Activated B cell treated with CpG ODN at 0.5 μM for 24 hours (primary cell): ENCODE data around the gene PALLD. TPM values are rescaled to one million over a fixed set of nuclear protein-coding genes. Genes with fewer than 3 reads are reported as not detected.

Experiments
- ATAC-seq: fragments of 200-7000 bp; cut with Tn5 transposase; one replicate; pipeline ENCODE4 v1.10.0; 2021; ENCODE audit warnings: low read depth, mild to moderate bottlenecking, moderate library complexity
- CTCF ChIA-PET: fragments of 350-600 bp; sonication (Branson Sonifier 250); formaldehyde crosslinking; loops from one replicate; lab custom pipeline; 2021; ENCODE audit warnings: antibody characterized with exemption; lab: Charles Lee
- POLR2A ChIA-PET: fragments of 350-600 bp; sonication (Branson Sonifier 250); formaldehyde crosslinking; loops from one replicate; lab custom pipeline; 2021; ENCODE audit warnings: antibody characterized with exemption; lab: Charles Lee
- DNase-seq: peaks from one replicate; pipeline ENCODE4 v3.0.0; 2022
- H3K27ac Mint-ChIP-seq: one replicate; pipeline ENCODE4 v1.8.0; 2020; ENCODE audit warnings: mixed read lengths
- H3K27me3 Mint-ChIP-seq: one replicate; pipeline ENCODE4 v1.8.0; 2021; ENCODE audit warnings: mixed read lengths
- H3K36me3 Mint-ChIP-seq: one replicate; pipeline ENCODE4 v1.8.0; 2021; ENCODE audit warnings: low read depth, mixed read lengths
- H3K4me1 Mint-ChIP-seq: one replicate; pipeline ENCODE4 v1.8.0; 2021; ENCODE audit warnings: mixed read lengths
- H3K4me3 Mint-ChIP-seq: one replicate; pipeline ENCODE4 v1.8.0; 2020; ENCODE audit warnings: mild to moderate bottlenecking, mixed read lengths
- H3K9me3 Mint-ChIP-seq: one replicate; pipeline ENCODE4 v1.8.0; 2020; ENCODE audit warnings: mixed read lengths
- intact Hi-C: fragments of 100-400 bp; cut with micrococcal nuclease; formaldehyde crosslinking; loops from one replicate; pipeline ENCODE4 v1.15.1; 2024
- total RNA-seq: library from RNA; stranded (reverse); gene quantifications from 2 replicates; pipeline ENCODE4 v1.2.3, GENCODE V29; 2022
- TF ChIP-seq, protein P1 (sequence below): fragments of 200-600 bp; IDR thresholded peaks from one replicate; pipeline ENCODE4 v1.8.0; 2022; ENCODE audit warnings: antibody characterized with exemption, mild to moderate bottlenecking

The PALLD gene
- total RNA-seq, 1 donor from 2014 or later = 0.44 TPM

DNA sequence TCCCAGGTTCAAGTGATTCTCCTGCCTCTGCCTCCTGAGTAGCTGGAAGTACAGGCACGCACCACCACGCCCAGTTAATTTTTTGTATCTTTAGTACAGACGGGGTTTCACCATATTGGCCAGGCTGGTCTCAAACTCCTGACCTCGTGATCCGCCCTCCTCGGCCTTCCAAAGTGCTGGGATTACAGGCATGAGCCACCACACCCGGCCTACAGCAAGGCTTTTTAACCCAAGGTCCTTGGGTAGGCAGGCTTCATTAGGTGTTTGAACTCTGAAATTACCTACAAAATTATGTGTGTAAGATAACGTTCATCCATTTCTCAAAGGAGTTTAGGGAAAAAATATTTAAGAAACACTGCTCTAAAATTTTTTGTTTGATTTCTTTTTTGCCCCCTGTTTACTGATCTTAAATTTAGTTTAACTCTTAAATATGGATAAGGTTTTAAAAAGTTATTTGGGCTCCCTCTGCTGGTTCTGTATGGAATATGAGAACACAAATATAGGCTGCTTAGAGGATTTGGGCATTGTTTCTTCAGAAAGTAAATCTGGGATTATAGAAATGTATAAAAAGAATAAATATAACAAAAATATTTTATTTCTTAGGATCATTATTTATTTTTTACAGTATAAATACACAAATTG lies 420.4 kb downstream of the PALLD start:
- intact Hi-C loops = loop anchor here (1.0 kb wide), 2 partner anchors 332 to 403 kb away; no protein-coding TSS in a partner anchor
- Mint-ChIP-seq H3K36me3 (no peaks in the 10 kb centered on the region), H3K4me3 (no peak overlapping the region), H3K27me3 (no peaks in the 10 kb centered on the region), H3K4me1 (no peaks in the 10 kb centered on the region), H3K27ac (no peak overlapping the region), H3K9me3 (no peaks in the 10 kb centered on the region)
- ChIA-PET POLR2A (no interaction called here), CTCF (interaction anchor here (1.4 kb wide), 1 partner anchor 402 kb away, joined by 3 read pairs; no protein-coding TSS in a partner anchor)
- ATAC-seq (no peak), DNase-seq (no peak)
- TF ChIP-seq, protein P1, sequence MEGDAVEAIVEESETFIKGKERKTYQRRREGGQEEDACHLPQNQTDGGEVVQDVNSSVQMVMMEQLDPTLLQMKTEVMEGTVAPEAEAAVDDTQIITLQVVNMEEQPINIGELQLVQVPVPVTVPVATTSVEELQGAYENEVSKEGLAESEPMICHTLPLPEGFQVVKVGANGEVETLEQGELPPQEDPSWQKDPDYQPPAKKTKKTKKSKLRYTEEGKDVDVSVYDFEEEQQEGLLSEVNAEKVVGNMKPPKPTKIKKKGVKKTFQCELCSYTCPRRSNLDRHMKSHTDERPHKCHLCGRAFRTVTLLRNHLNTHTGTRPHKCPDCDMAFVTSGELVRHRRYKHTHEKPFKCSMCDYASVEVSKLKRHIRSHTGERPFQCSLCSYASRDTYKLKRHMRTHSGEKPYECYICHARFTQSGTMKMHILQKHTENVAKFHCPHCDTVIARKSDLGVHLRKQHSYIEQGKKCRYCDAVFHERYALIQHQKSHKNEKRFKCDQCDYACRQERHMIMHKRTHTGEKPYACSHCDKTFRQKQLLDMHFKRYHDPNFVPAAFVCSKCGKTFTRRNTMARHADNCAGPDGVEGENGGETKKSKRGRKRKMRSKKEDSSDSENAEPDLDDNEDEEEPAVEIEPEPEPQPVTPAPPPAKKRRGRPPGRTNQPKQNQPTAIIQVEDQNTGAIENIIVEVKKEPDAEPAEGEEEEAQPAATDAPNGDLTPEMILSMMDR = no peak

DNA sequence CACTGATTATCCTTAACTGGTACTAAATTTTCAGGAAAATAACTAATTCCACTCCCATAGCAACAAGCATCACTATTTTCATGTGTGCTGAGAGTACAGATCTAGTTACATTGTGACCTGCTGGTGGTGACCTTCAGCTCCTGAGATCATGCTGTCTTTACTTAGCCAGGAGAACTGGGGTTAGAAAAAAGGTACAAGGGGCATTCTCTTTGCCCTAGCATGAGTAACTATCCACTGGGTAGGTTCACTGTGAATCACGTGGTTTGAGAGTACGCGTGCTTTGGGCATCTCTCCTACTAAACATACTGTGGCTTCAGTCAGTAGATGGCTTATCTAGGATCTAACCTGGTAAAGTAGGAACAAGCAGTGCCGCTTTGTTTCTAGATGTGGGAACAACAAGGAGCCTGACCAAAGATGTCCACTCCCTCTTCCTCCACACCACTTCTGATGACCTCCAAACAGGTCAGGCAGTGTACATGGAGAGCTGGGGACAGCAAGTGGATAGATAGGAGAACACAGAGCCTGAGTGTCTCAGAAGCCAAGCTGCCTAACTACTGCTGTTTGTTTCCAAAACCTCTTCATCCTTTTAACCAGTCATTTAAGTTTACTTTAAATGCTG lies 423.0 kb downstream of the PALLD start:
- H3K36me3 Mint-ChIP-seq = no peaks in the 10 kb centered on the region
- H3K27me3 Mint-ChIP-seq = no peaks in the 10 kb centered on the region
- ChIA-PET POLR2A (no interaction called here), CTCF (interaction anchor here (5.1 kb wide), 1 partner anchor 566 kb away, joined by 42 read pairs; no protein-coding TSS in a partner anchor)
- no peaks in the 10 kb centered on the region for H3K4me1 Mint-ChIP-seq
- no peak overlapping the region for H3K27ac Mint-ChIP-seq
- ATAC-seq (no peak), DNase-seq (no peak)
- H3K4me3 Mint-ChIP-seq = no peak overlapping the region
- TF ChIP-seq, protein P1 = no peak
- no peaks in the 10 kb centered on the region for H3K9me3 Mint-ChIP-seq
- intact Hi-C loops = no loop called here

DNA sequence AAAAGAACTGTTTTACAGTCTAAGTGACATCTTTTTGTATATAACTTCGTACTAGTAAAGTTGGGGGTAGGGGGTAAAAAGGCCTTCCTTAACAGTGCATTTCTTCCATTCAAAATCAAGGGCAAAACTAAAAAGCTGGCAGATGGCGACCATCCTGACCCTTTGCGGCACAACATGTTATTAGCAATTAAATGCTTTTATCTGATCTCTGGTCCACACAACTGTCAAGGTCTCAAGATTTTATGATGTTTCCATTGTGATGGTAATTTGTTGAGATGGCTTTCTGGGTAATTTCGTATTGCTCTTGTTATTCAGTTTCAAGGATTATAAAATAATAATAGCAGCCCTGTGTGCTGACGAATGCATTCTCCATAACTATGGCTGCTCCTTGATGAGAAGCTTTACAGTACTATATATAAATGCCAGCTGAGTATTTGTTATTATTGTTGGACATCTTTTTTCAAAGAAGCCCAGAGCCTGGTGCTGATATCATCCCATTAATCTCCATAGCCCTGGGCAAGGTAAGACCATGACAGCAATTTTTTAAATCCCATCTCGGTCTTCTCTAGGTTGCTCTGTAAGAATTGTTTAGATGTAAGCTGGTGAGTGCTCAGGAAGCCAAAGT lies 423.7 kb downstream of the PALLD start:
- Mint-ChIP-seq H3K4me1 (no peaks in the 10 kb centered on the region), H3K36me3 (no peaks in the 10 kb centered on the region), H3K27me3 (no peaks in the 10 kb centered on the region), H3K4me3 (no peak overlapping the region), H3K27ac (no peak overlapping the region), H3K9me3 (no peaks in the 10 kb centered on the region)
- CTCF ChIA-PET = interaction anchor here (0.9 to 5.1 kb wide), 4 partner anchors 211 to 567 kb away, joined by 3 to 42 read pairs (median 8); no protein-coding TSS in a partner anchor
- POLR2A ChIA-PET = no interaction called here
- DNase-seq (no peak), ATAC-seq (no peak)
- intact Hi-C loops = no loop called here
- TF ChIP-seq, protein P1 = no peak

DNA sequence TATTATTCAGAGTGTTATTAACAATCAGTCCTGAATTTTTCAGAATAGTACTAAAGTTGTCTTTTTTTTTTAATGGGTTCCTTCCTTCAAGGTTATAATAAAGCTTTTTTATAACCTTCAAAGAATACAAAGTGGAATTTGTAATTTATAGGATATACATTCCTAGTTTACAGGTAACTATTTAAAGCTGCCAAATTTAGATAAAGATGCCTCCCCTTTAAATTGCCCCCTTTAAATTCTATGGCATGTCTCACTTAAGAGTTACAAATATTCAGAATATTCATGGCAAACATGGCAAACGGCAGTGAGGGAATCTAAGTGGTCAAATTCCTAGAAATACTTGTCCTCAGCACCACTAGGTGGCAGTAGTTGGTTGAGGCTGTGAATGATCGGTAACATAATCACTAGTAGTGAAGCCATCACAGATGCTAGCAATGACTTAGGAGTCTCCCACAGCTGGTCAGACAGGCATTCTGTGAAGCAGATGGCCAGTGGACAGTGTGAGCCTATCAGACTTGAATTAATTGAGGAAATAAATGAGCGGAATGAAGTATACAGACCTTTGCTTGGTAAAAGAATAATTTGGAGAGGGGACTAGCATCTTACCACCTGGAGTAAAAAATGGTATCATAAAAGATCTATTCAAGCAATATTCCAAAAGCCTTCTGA lies 426.8 kb downstream of the PALLD start:
- H3K27me3 Mint-ChIP-seq = no peaks in the 10 kb centered on the region
- CTCF ChIA-PET = interaction anchor here (0.7 to 5.1 kb wide), 23 partner anchors 9 to 1124 kb away, joined by 3 to 42 read pairs (median 4); partner anchors contain the start of gene CBR4
- POLR2A ChIA-PET = no interaction called here

More for the DNA sequence above, 426.8 kb downstream of the PALLD start:
- DNase-seq (no peak), ATAC-seq (peak; percentile 54)
- Mint-ChIP-seq H3K36me3 (no peaks in the 10 kb centered on the region), H3K4me3 (no peak overlapping the region), H3K4me1 (no peaks in the 10 kb centered on the region), H3K27ac (no peak overlapping the region), H3K9me3 (no peaks in the 10 kb centered on the region)
- intact Hi-C loops = loop anchor here (1.0 to 2.0 kb wide), 5 partner anchors 87 to 1123 kb away; partner anchors contain the start of gene CBR4
- TF ChIP-seq, protein P1 = peak; percentile 61
